Activated CD4-positive, alpha-beta T cell treated with anti-CD3 and anti-CD28 coated beads for 36 hours (primary cell): Measurements from ENCODE around the gene SYT4. TPM values are rescaled to one million over a fixed set of nuclear protein-coding genes. Genes with fewer than 3 reads are reported as not detected.

Source experiments
- ATAC-seq: fragments of 200-7000 bp; cut with Tn5 transposase; one replicate; pipeline ENCODE4 v1.10.0; 2021; ENCODE audit warnings: mild to moderate bottlenecking, moderate library complexity
- CTCF ChIA-PET: fragments of 350-600 bp; sonication (Branson Sonifier 250); formaldehyde crosslinking; loops from one replicate; lab custom pipeline; 2021; ENCODE audit warnings: antibody characterized with exemption; lab: Charles Lee
- POLR2A ChIA-PET: fragments of 350-600 bp; sonication (Branson Sonifier 250); formaldehyde crosslinking; loops from one replicate; lab custom pipeline; 2021; ENCODE audit warnings: antibody characterized with exemption, inconsistent platforms; lab: Charles Lee
- DNase-seq: peaks from one replicate; pipeline ENCODE4 v3.0.0-alpha.2; 2020
- H3K27ac Mint-ChIP-seq: one replicate; pipeline ENCODE4 v1.8.0; 2021; ENCODE audit warnings: mixed read lengths
- H3K27me3 Mint-ChIP-seq: one replicate; pipeline ENCODE4 v1.8.0; 2021; ENCODE audit warnings: mixed read lengths
- H3K36me3 Mint-ChIP-seq: one replicate; pipeline ENCODE4 v1.8.0; 2021; ENCODE audit warnings: low read depth, mixed read lengths
- H3K4me1 Mint-ChIP-seq: one replicate; pipeline ENCODE4 v1.8.0; 2021; ENCODE audit warnings: mixed read lengths
- H3K4me3 Mint-ChIP-seq: one replicate; pipeline ENCODE4 v1.8.0; 2021; ENCODE audit warnings: mild to moderate bottlenecking, moderate library complexity, mixed read lengths
- H3K9me3 Mint-ChIP-seq: one replicate; pipeline ENCODE4 v1.8.0; 2021; ENCODE audit warnings: low read depth, mixed read lengths
- intact Hi-C, 2 experiments: fragments of 100-400 bp; cut with DNase I in 1 of 2; cut with micrococcal nuclease in 1 of 2; formaldehyde crosslinking; loops; one replicate each; pipeline versions ENCODE4 v1.14.2 to v1.15.1; 2022 to 2024; cut with DNase I, micrococcal nuclease
- total RNA-seq, 2 experiments: library from RNA; stranded (reverse); gene quantifications; one replicate each; pipeline ENCODE4 v1.2.3, GENCODE V29; 2021

Gene SYT4
- total RNA-seq, 2 experiments from 2014 or later = not detected

- no peak overlapping the region for H3K27ac Mint-ChIP-seq
- CTCF ChIA-PET = interaction anchor here (1.2 kb wide), 1 partner anchor 23 kb away, joined by 3 read pairs; no protein-coding TSS in a partner anchor
- POLR2A ChIA-PET = no interaction called here
These were observed 2.8 kb downstream of the SYT4 start for GRCh38 chr18:43274526-43274925.

DNA sequence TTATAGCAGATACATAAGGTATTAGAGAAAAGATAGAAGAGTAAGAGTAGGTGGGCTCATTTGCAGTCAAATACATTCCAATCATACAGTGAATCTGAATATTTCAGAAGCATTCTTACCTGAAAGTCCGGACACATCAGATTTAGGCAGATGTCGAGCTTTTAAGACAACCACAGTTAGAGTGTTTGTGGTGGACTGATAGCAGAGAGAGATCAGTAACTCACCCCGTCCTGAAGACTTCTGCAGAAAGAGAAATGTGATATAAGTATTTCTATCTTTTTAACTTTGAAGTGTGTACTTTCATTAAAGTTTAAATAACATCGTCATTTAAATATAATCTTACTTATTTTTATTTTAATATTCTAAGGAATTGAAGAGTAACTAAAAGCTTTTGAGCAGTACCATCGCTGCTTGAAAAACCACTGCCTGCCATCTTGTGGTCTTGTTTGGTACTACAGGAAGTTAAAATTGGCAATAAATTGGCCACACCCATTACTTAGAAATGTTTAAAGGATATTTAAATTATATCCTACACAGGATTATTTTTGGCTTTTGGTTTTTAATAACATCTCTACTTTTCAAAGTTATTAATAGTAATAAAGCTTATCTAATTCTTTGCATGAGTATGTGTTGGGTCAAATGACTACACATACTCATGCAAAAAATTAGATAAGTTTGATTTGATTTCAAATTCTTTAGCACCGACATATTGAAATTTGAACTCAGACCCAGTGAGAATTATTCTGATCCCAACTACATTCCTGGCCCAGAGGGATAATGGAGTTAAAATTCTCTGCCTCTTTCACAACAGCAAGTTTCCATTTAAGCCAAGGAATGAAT, 5.5 kb downstream of the SYT4 start:
- ChIA-PET POLR2A (no interaction called here), CTCF (interaction anchor here (0.6 to 2.2 kb wide), 9 partner anchors 11 to 1218 kb away, joined by 3 to 19 read pairs (median 4); no protein-coding TSS in a partner anchor)
- no peaks in the 10 kb centered on the region for H3K4me1 Mint-ChIP-seq
- no peaks in the 10 kb centered on the region for H3K36me3 Mint-ChIP-seq
- H3K4me3 Mint-ChIP-seq = no peak overlapping the region
- intact Hi-C loops = loop anchor here (1.0 to 10.0 kb wide), 5 partner anchors 293 to 1220 kb away; no protein-coding TSS in a partner anchor
- H3K27ac Mint-ChIP-seq = no peak overlapping the region
- no peak for ATAC-seq
- peaks cover 2% of the 10 kb centered on the region for H3K27me3 Mint-ChIP-seq
- no peaks in the 10 kb centered on the region for H3K9me3 Mint-ChIP-seq
- peak; percentile 26 for DNase-seq

More at GRCh38 chr18:43274526-43274925, 2.8 kb downstream of the SYT4 start:
- H3K9me3 Mint-ChIP-seq = no peaks in the 10 kb centered on the region
- intact Hi-C loops = loop anchor here in 1 of 2 experiments (5.0 to 10.0 kb wide), 2 partner anchors 290 to 1222 kb away; no protein-coding TSS in a partner anchor
- DNase-seq (no peak), ATAC-seq (no peak)
- H3K36me3 Mint-ChIP-seq = no peaks in the 10 kb centered on the region
- H3K4me3 Mint-ChIP-seq = no peak overlapping the region
- peaks cover 6% of the 10 kb centered on the region for H3K27me3 Mint-ChIP-seq
- H3K4me1 Mint-ChIP-seq = no peaks in the 10 kb centered on the region

- no peak overlapping the region for H3K27ac Mint-ChIP-seq
- peaks cover 4% of the 10 kb centered on the region for H3K9me3 Mint-ChIP-seq
- DNase-seq (no peak), ATAC-seq (no peak)
- intact Hi-C loops = no loop called here
- CTCF ChIA-PET = no interaction called here
- H3K27me3 Mint-ChIP-seq = peaks cover 2% of the 10 kb centered on the region
- no peaks in the 10 kb centered on the region for H3K36me3 Mint-ChIP-seq
- H3K4me3 Mint-ChIP-seq = no peak overlapping the region
- no peaks in the 10 kb centered on the region for H3K4me1 Mint-ChIP-seq
- POLR2A ChIA-PET = no interaction called here
These were observed 9.5 kb downstream of the SYT4 start for GRCh38 chr18:43267818-43268217.

- Mint-ChIP-seq H3K9me3 (peaks cover 10% of the 10 kb centered on the region), H3K36me3 (no peaks in the 10 kb centered on the region), H3K4me3 (no peak overlapping the region), H3K27ac (no peak overlapping the region), H3K4me1 (no peaks in the 10 kb centered on the region), H3K27me3 (peaks cover under 1% of the 10 kb centered on the region)
- POLR2A ChIA-PET = no interaction called here
- no peak for ATAC-seq
- no peak for DNase-seq
- intact Hi-C loops = no loop called here
- CTCF ChIA-PET = no interaction called here
These were observed 11.8 kb downstream of the SYT4 start for GRCh38 chr18:43265465-43265864.

GRCh38 chr18:43248610-43249249, 28.6 kb downstream of the SYT4 start:
- ChIA-PET CTCF (no interaction called here), POLR2A (no interaction called here)
- ATAC-seq (no peak), DNase-seq (no peak)
- H3K36me3 Mint-ChIP-seq = no peaks in the 10 kb centered on the region
- no peaks in the 10 kb centered on the region for H3K4me1 Mint-ChIP-seq
- H3K27ac Mint-ChIP-seq = no peak overlapping the region
- intact Hi-C loops = no loop called here
- no peaks in the 10 kb centered on the region for H3K27me3 Mint-ChIP-seq
- no peaks in the 10 kb centered on the region for H3K9me3 Mint-ChIP-seq
- H3K4me3 Mint-ChIP-seq = no peak overlapping the region

GRCh38 chr18:43247944-43248343, 29.3 kb downstream of the SYT4 start:
- Mint-ChIP-seq H3K27ac (no peak overlapping the region), H3K4me3 (no peak overlapping the region), H3K9me3 (no peaks in the 10 kb centered on the region), H3K36me3 (no peaks in the 10 kb centered on the region), H3K4me1 (no peaks in the 10 kb centered on the region), H3K27me3 (no peaks in the 10 kb centered on the region)
- POLR2A ChIA-PET = no interaction called here
- intact Hi-C loops = no loop called here
- CTCF ChIA-PET = no interaction called here
- ATAC-seq = no peak
- DNase-seq = no peak

GRCh38 chr18:43238429-43238828, 38.9 kb downstream of the SYT4 start:
- Mint-ChIP-seq H3K27me3 (no peaks in the 10 kb centered on the region), H3K9me3 (no peaks in the 10 kb centered on the region), H3K4me3 (no peak overlapping the region), H3K36me3 (no peaks in the 10 kb centered on the region), H3K4me1 (no peaks in the 10 kb centered on the region), H3K27ac (no peak overlapping the region)
- POLR2A ChIA-PET = no interaction called here
- ATAC-seq (no peak), DNase-seq (no peak)
- CTCF ChIA-PET = no interaction called here
- intact Hi-C loops = no loop called here

- H3K27me3 Mint-ChIP-seq = no peaks in the 10 kb centered on the region
- DNase-seq = no peak
- intact Hi-C loops = no loop called here
- H3K9me3 Mint-ChIP-seq = no peaks in the 10 kb centered on the region
- ChIA-PET POLR2A (no interaction called here), CTCF (no interaction called here)
- no peak overlapping the region for H3K4me3 Mint-ChIP-seq
- no peaks in the 10 kb centered on the region for H3K36me3 Mint-ChIP-seq
- H3K27ac Mint-ChIP-seq = no peak overlapping the region
- no peaks in the 10 kb centered on the region for H3K4me1 Mint-ChIP-seq
- ATAC-seq = no peak
These were observed 40.4 kb downstream of the SYT4 start for GRCh38 chr18:43236921-43237320.

DNA sequence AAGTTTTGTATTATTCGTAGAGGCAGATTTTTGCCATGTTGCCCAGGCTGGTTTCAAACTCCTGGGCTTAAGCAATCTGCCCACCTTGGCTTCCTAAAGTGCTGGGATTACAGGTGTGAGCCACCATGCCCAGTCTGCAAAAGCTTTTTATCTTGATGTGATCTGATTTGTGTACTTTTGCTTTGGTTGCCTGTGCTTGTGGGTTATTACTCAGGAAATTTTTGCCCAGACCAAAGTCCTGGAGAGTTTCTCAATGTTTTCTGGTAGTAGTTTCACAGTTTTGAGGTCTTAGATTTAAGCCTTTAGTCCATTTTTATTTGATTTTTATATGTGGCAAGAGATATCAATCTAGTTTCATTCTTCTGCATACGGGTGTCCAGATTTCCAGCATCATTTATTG, 42.4 kb downstream of the SYT4 start:
- ATAC-seq = no peak
- Mint-ChIP-seq H3K27ac (no peak overlapping the region), H3K4me3 (no peak overlapping the region), H3K27me3 (no peaks in the 10 kb centered on the region), H3K9me3 (no peaks in the 10 kb centered on the region), H3K36me3 (no peaks in the 10 kb centered on the region), H3K4me1 (no peaks in the 10 kb centered on the region)
- intact Hi-C loops = no loop called here
- CTCF ChIA-PET = no interaction called here
- DNase-seq = no peak
- POLR2A ChIA-PET = no interaction called here

GRCh38 chr18:43222501-43222900, 54.8 kb downstream of the SYT4 start:
- Mint-ChIP-seq H3K4me3 (no peak overlapping the region), H3K27ac (no peak overlapping the region), H3K4me1 (no peaks in the 10 kb centered on the region), H3K36me3 (no peaks in the 10 kb centered on the region), H3K27me3 (no peaks in the 10 kb centered on the region), H3K9me3 (peaks cover 9% of the 10 kb centered on the region)
- ATAC-seq = no peak
- DNase-seq = no peak
- CTCF ChIA-PET = no interaction called here
- POLR2A ChIA-PET = no interaction called here
- intact Hi-C loops = no loop called here

GRCh38 chr18:43220691-43221090, 56.6 kb downstream of the SYT4 start:
- Mint-ChIP-seq H3K4me3 (no peak overlapping the region), H3K9me3 (peaks cover 6% of the 10 kb centered on the region), H3K4me1 (no peaks in the 10 kb centered on the region), H3K27me3 (no peaks in the 10 kb centered on the region), H3K36me3 (no peaks in the 10 kb centered on the region), H3K27ac (no peak overlapping the region)
- ATAC-seq = no peak
- intact Hi-C loops = no loop called here
- DNase-seq = no peak
- ChIA-PET POLR2A (no interaction called here), CTCF (no interaction called here)
